OCI-LY7 (cell line): ENCODE results near the gene TRNT1. TPM values are rescaled to one million over a fixed set of nuclear protein-coding genes. Genes with fewer than 3 reads are reported as not detected.

Source experiments
- BruUV-seq: library from RNA; stranded (reverse); fragments of 400-500 nt; replicated peaks from 2 replicates; lab custom pipeline; 2021; lab: Mats Ljungman, UMichigan
- CTCF ChIA-PET: fragments of 300-600 bp; sonication (Branson Sonifier 250); formaldehyde crosslinking; loops from one replicate; lab custom pipeline; 2022; ENCODE audit warnings: antibody characterized with exemption; ENCODE audit not compliant: unreplicated experiment; lab: Charles Lee
- POLR2A ChIA-PET: fragments of 300-600 bp; sonication (Branson Sonifier 250); formaldehyde crosslinking; loops from one replicate; lab custom pipeline; 2022; ENCODE audit warnings: antibody characterized with exemption; lab: Charles Lee
- DNase-seq: peaks from one replicate; pipeline ENCODE4 v3.0.0-alpha.2; 2015; ENCODE audit warnings: low spot score
- H2AFZ ChIP-seq: fragments of 200-600 bp; sonication (generic), shearing (Covaris generic); 2 replicates; pipeline ENCODE4 v1.6.1; 2014; ENCODE audit warnings: mild to moderate bottlenecking, antibody characterized with exemption, low read length, moderate library complexity
- H3K27ac ChIP-seq: fragments of 200-600 bp; sonication (generic); 2 replicates; pipeline ENCODE4 v1.5.1; 2014; ENCODE audit warnings: mixed run types, low read depth, mild to moderate bottlenecking, moderate library complexity, low read length, inconsistent platforms; ENCODE audit not compliant: poor library complexity, severe bottlenecking
- H3K36me3 ChIP-seq: fragments of 200-600 bp; sonication (generic); 2 replicates; pipeline ENCODE4 v1.6.1; 2014; ENCODE audit warnings: mild to moderate bottlenecking, antibody characterized with exemption, low read length, moderate library complexity, mixed read lengths; ENCODE audit not compliant: insufficient read depth
- H3K4me1 ChIP-seq: fragments of 200-600 bp; sonication (generic); 2 replicates; pipeline ENCODE4 v1.5.1; 2014; ENCODE audit warnings: mild to moderate bottlenecking, low read length; ENCODE audit not compliant: insufficient read depth, poor library complexity, severe bottlenecking
- H3K4me2 ChIP-seq: fragments of 200-600 bp; sonication (generic); 2 replicates; pipeline ENCODE4 v1.6.1; 2014; ENCODE audit warnings: mild to moderate bottlenecking, low read length
- H3K4me3 ChIP-seq: fragments of 200-600 bp; sonication (generic); 2 replicates; pipeline ENCODE4 v1.5.1; 2014; ENCODE audit warnings: mild to moderate bottlenecking, low read depth, low read length; ENCODE audit not compliant: poor library complexity, severe bottlenecking
- H3K79me2 ChIP-seq: fragments of 200-600 bp; sonication (generic); 2 replicates; pipeline ENCODE4 v1.6.1; 2016; ENCODE audit warnings: low read depth, mild to moderate bottlenecking, low read length, moderate library complexity, mixed read lengths; ENCODE audit not compliant: insufficient read depth
- H3K9me2 ChIP-seq: fragments of 200-600 bp; sonication (generic); 2 replicates; pipeline ENCODE4 v1.6.1; 2016; ENCODE audit warnings: mild to moderate bottlenecking, low read length, mixed read lengths; ENCODE audit not compliant: insufficient read depth
- H3K9me3 ChIP-seq: fragments of 200-600 bp; sonication (generic); 2 replicates; pipeline ENCODE4 v1.6.1; 2014; ENCODE audit warnings: mild to moderate bottlenecking, mixed run types, low read length, mixed read lengths
- H4K20me1 ChIP-seq: fragments of 200-600 bp; sonication (generic); 2 replicates; pipeline ENCODE4 v1.6.1; 2014; ENCODE audit warnings: mild to moderate bottlenecking, antibody characterized with exemption, low read length, moderate library complexity, mixed read lengths; ENCODE audit not compliant: insufficient read depth
- EZH2phosphoT487 ChIP-seq: fragments of 200-600 bp; sonication (generic); IDR thresholded peaks from 2 replicates; pipeline ENCODE4 v1.6.1; 2018; ENCODE audit warnings: low read depth, borderline replicate concordance, mild to moderate bottlenecking, mixed run types, antibody characterized with exemption, low read length, moderate library complexity, mixed read lengths
- intact Hi-C: fragments of 100-400 bp; cut with micrococcal nuclease; formaldehyde crosslinking; loops from one replicate; pipeline ENCODE4 v1.10.0; 2022; ENCODE audit not compliant: unreplicated experiment
- total RNA-seq, 2 experiments: library from RNA; depleted of rRNA in 1 of 2; stranded (reverse); fragments of >200 nt in 1 of 2; shearing (Covaris generic) in 1 of 2; gene quantifications; 2 replicates each; pipeline ENCODE4 v1.2.3, GENCODE V29; 2014 to 2022
- TF ChIP-seq, protein P1 (sequence below): fragments of 200-600 bp; sonication (generic); conservative IDR thresholded peaks from 2 replicates; pipeline ENCODE4 v1.5.1; 2014; ENCODE audit warnings: mild to moderate bottlenecking, antibody characterized with exemption, low read length, moderate library complexity, mixed read lengths

Gene TRNT1
- total RNA-seq, 2 experiments from 2014 or later, result 46.5 to 58.6 TPM

DNA sequence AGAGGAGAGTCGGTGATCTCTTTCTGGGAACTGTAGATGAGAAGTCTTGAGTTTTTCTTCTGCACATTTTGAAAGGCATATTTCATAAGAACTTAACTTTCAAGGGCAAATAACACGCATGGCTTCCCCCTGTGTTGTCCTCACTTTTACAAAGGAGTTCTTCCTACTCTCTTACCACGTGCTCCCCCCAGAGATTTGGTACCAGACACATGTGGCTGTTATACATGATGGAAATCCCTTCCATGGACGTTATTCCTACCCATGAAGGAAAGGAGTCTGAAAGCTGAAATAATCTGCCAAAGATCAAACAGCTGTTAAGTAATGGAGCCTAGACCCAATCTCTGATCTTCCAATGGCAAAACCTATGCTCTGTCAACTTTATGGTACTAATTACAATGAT lies 20.9 kb upstream of the TRNT1 start:
- ChIA-PET CTCF (no interaction called here), POLR2A (interaction anchor here (0.9 to 1.3 kb wide), 2 partner anchors 10 to 56 kb away, joined by 4 to 5 read pairs; no protein-coding TSS in a partner anchor)
- Histone ChIP-seq H3K79me2 (no peaks in the 10 kb centered on the region), H3K4me1 (peaks cover 5% of the 10 kb centered on the region), H3K27ac (no peak overlapping the region), H3K4me3 (no peak overlapping the region), H3K9me3 (no peaks in the 10 kb centered on the region), H3K36me3 (no peaks in the 10 kb centered on the region), H3K9me2 (no peaks in the 10 kb centered on the region; the same call in 1 of the 2 replicates), H2AFZ (no peak overlapping the region), H4K20me1 (no peaks in the 10 kb centered on the region), H3K4me2 (no peak overlapping the region)
- no TSS peak for BruUV-seq
- no peak for TF ChIP-seq EZH2phosphoT487
- TF ChIP-seq, protein P1, sequence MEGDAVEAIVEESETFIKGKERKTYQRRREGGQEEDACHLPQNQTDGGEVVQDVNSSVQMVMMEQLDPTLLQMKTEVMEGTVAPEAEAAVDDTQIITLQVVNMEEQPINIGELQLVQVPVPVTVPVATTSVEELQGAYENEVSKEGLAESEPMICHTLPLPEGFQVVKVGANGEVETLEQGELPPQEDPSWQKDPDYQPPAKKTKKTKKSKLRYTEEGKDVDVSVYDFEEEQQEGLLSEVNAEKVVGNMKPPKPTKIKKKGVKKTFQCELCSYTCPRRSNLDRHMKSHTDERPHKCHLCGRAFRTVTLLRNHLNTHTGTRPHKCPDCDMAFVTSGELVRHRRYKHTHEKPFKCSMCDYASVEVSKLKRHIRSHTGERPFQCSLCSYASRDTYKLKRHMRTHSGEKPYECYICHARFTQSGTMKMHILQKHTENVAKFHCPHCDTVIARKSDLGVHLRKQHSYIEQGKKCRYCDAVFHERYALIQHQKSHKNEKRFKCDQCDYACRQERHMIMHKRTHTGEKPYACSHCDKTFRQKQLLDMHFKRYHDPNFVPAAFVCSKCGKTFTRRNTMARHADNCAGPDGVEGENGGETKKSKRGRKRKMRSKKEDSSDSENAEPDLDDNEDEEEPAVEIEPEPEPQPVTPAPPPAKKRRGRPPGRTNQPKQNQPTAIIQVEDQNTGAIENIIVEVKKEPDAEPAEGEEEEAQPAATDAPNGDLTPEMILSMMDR, result no peak
- intact Hi-C loops, result no loop called here
- DNase-seq, result no peak

DNA sequence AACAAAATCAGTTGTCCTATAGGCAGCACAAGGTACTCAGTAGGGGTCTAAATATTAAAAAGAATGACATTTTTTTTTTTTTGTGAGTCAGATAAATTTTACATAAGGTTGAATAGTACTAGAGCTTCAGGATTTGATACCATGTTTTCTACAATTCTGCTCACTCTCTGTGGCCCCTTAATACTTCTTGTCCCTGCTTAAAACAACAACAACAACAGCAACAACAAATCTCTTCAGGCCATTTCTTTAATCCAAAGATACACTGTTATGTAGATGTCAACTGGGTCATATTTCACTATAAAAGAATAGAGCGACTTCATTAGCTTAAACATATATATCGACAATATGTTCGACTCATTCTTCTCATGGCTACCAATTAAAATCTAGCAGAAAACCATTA lies 19.6 kb upstream of the TRNT1 start:
- Histone ChIP-seq H3K9me2 (no peaks in the 10 kb centered on the region; the same call in 1 of the 2 replicates), H3K79me2 (no peaks in the 10 kb centered on the region), H3K4me1 (no peaks in the 10 kb centered on the region), H2AFZ (no peak overlapping the region), H3K36me3 (no peaks in the 10 kb centered on the region), H3K27ac (no peak overlapping the region), H4K20me1 (no peaks in the 10 kb centered on the region), H3K4me3 (no peak overlapping the region), H3K9me3 (no peaks in the 10 kb centered on the region), H3K4me2 (no peak overlapping the region)
- no peak for DNase-seq
- POLR2A ChIA-PET, result interaction anchor here (0.6 to 0.9 kb wide), 3 partner anchors 10 to 80 kb away, joined by 3 to 4 read pairs (median 3); no protein-coding TSS in a partner anchor
- BruUV-seq, result no TSS peak
- intact Hi-C loops, result no loop called here
- CTCF ChIA-PET, result no interaction called here
- TF ChIP-seq, protein P1, result no peak
- TF ChIP-seq EZH2phosphoT487, result no peak

DNA sequence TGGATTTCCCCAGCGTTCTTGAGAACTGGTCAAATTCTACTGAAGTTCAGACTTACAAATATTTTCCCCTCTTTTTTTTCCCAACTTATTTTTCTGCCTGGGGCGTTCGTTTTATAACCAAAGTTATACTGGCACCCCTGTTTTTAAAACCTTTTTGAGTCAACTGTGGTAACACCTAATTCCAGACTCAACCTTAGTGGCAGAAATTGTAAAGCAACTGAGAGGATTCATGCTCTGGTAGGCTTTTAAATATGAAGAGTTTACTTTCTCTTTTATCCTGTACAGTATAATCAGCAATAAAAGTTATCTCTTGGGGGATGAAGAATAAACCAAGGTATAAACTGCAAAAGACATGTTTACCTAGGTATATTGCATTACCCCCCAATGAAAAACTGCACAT lies 18.9 kb upstream of the TRNT1 start:
- no peaks in the 10 kb centered on the region for H3K36me3 ChIP-seq
- no peak overlapping the region for H3K4me2 ChIP-seq
- CTCF ChIA-PET, result no interaction called here
- no peak overlapping the region for H2AFZ ChIP-seq
- no peaks in the 10 kb centered on the region for H4K20me1 ChIP-seq
- no peak for DNase-seq
- H3K27ac ChIP-seq, result no peak overlapping the region
- intact Hi-C loops, result no loop called here
- no peak overlapping the region for H3K4me3 ChIP-seq
- no peak for TF ChIP-seq EZH2phosphoT487
- TF ChIP-seq, protein P1, result no peak
- no peaks in the 10 kb centered on the region for H3K9me3 ChIP-seq
- no peaks in the 10 kb centered on the region for H3K79me2 ChIP-seq
- H3K9me2 ChIP-seq, result no peaks in the 10 kb centered on the region; the same call in 1 of the 2 replicates
- POLR2A ChIA-PET, result no interaction called here
- no peaks in the 10 kb centered on the region for H3K4me1 ChIP-seq
- BruUV-seq, result no TSS peak
